Nasal cavity respiratory epithelium epithelial cell of viscerocranial mucosa (primary cell): ENCODE results near the gene SLC8A1. TPM values are rescaled to one million over a fixed set of nuclear protein-coding genes. Genes with fewer than 3 reads are reported as not detected.

ENCODE experiments used
- total RNA-seq: library from RNA; depleted of rRNA; stranded (reverse); fragments of >200 nt; gene quantifications from 2 replicates; pipeline ENCODE4 v1.2.3, GENCODE V29; 2014

SLC8A1 gene
- 4.4 and 7.2 TPM in 2 replicates for total RNA-seq

GRCh38 chr2:40451918-40452605 lies at the start of gene SLC8A1:
SLC8A1 (minus strand) TSS chr2:40452090.

